H9 (cell line): ENCODE data around the gene MC1R. TPM values are rescaled to one million over a fixed set of nuclear protein-coding genes. Genes with fewer than 3 reads are reported as not detected.

Experiments
- DNase-seq: peaks from one replicate; pipeline ENCODE4 v3.0.0-alpha.2; 2017
- H2AFZ ChIP-seq: one replicate; pipeline ENCODE4 v1.6.1; 2013; ENCODE audit warnings: mild to moderate bottlenecking, low read length, control low read depth, moderate library complexity
- H2AK5ac ChIP-seq: 2 replicates; pipeline ENCODE4 v1.6.1; 2013; ENCODE audit warnings: low read length, control low read depth, mixed read lengths; ENCODE audit not compliant: insufficient read length
- H2BK120ac ChIP-seq: one replicate; pipeline ENCODE4 v1.6.1; 2013; ENCODE audit warnings: low read depth, mild to moderate bottlenecking, low read length, control low read depth, inconsistent platforms; ENCODE audit not compliant: poor library complexity, severe bottlenecking
- H2BK12ac ChIP-seq: 2 replicates; pipeline ENCODE4 v1.6.1; 2013; ENCODE audit warnings: low read length, control low read depth, mixed read lengths, low read depth; ENCODE audit not compliant: insufficient read length
- H2BK15ac ChIP-seq: 2 replicates; pipeline ENCODE4 v1.6.1; 2013; ENCODE audit warnings: low read depth, low read length, control low read depth
- H2BK20ac ChIP-seq: one replicate; pipeline ENCODE4 v1.6.1; 2013; ENCODE audit warnings: low read depth, mild to moderate bottlenecking, low read length, control low read depth, inconsistent platforms; ENCODE audit not compliant: poor library complexity, severe bottlenecking
- H2BK5ac ChIP-seq: 2 replicates; pipeline ENCODE4 v1.6.1; 2013; ENCODE audit warnings: low read length, control low read depth, mixed read lengths; ENCODE audit not compliant: insufficient read length
- H3K14ac ChIP-seq: 2 replicates; pipeline ENCODE4 v1.6.1; 2013; ENCODE audit warnings: low read length, control low read depth; ENCODE audit not compliant: insufficient read depth
- H3K18ac ChIP-seq: 2 replicates; pipeline ENCODE4 v1.6.1; 2013; ENCODE audit warnings: low read depth, mild to moderate bottlenecking, mixed read lengths, low read length, control low read depth; ENCODE audit not compliant: insufficient read length
- H3K23ac ChIP-seq: 2 replicates; pipeline ENCODE4 v1.6.1; 2013; ENCODE audit warnings: low read length, control low read depth, mixed read lengths, low read depth; ENCODE audit not compliant: insufficient read length
- H3K23me2 ChIP-seq: 2 replicates; pipeline ENCODE4 v1.6.1; 2013; ENCODE audit warnings: low read depth, mild to moderate bottlenecking, mixed read lengths, low read length, control low read depth; ENCODE audit not compliant: insufficient read length, poor library complexity, severe bottlenecking
- H3K27ac ChIP-seq: 2 replicates; pipeline ENCODE4 v1.5.1; 2013; ENCODE audit warnings: low read length, control low read depth, mixed read lengths, low read depth; ENCODE audit not compliant: insufficient read length
- H3K27me3 ChIP-seq: 2 replicates; pipeline ENCODE4 v1.6.1; 2013; ENCODE audit warnings: low read length, control low read depth, inconsistent platforms; ENCODE audit not compliant: insufficient read depth
- H3K4ac ChIP-seq: 2 replicates; pipeline ENCODE4 v1.6.1; 2013; ENCODE audit warnings: low read depth, mild to moderate bottlenecking, control low read depth, inconsistent platforms, low read length, moderate library complexity
- H3K4me1 ChIP-seq: 2 replicates; pipeline ENCODE4 v1.6.1; 2013; ENCODE audit warnings: low read length, control low read depth, inconsistent platforms; ENCODE audit not compliant: insufficient read depth
- H3K4me2 ChIP-seq: 2 replicates; pipeline ENCODE4 v1.6.1; 2013; ENCODE audit warnings: low read length, control low read depth, mixed read lengths; ENCODE audit not compliant: insufficient read length, insufficient read depth
- H3K56ac ChIP-seq: 2 replicates; pipeline ENCODE4 v1.6.1; 2013; ENCODE audit warnings: low read depth, mild to moderate bottlenecking, mixed read lengths, low read length, control low read depth; ENCODE audit not compliant: insufficient read length
- H3K79me1 ChIP-seq: 2 replicates; pipeline ENCODE4 v1.6.1; 2013; ENCODE audit warnings: low read depth, mild to moderate bottlenecking, moderate library complexity, low read length, control low read depth, inconsistent platforms; ENCODE audit not compliant: insufficient read depth, poor library complexity, severe bottlenecking
- H3K79me2 ChIP-seq: 2 replicates; pipeline ENCODE4 v1.6.1; 2013; ENCODE audit warnings: low read length, control low read depth, inconsistent platforms; ENCODE audit not compliant: insufficient read depth
- H3K9ac ChIP-seq: 2 replicates; pipeline ENCODE4 v1.6.1; 2013; ENCODE audit warnings: low read length, control low read depth, mixed read lengths; ENCODE audit not compliant: insufficient read length; ENCODE audit errors: extremely low read depth
- H3K9me3 ChIP-seq: one replicate; pipeline ENCODE4 v1.6.1; 2013; ENCODE audit warnings: low read depth, low read length, inconsistent platforms; ENCODE audit not compliant: control insufficient read depth
- H3T11ph ChIP-seq: one replicate; pipeline ENCODE4 v1.6.1; 2013; ENCODE audit warnings: mild to moderate bottlenecking, low read length, control low read depth, inconsistent platforms
- H4K20me1 ChIP-seq: one replicate; pipeline ENCODE4 v1.6.1; 2013; ENCODE audit not compliant: control insufficient read depth, insufficient read length, insufficient read depth
- H4K5ac ChIP-seq: 2 replicates; pipeline ENCODE4 v1.6.1; 2013; ENCODE audit warnings: low read depth, mild to moderate bottlenecking, mixed read lengths, low read length, control low read depth; ENCODE audit not compliant: insufficient read length
- H4K8ac ChIP-seq: replicated peaks from 2 replicates; pipeline ENCODE4 v1.6.1; 2013; ENCODE audit warnings: low read length, control low read depth, mixed read lengths, low read depth; ENCODE audit not compliant: insufficient read length
- H4K91ac ChIP-seq: 2 replicates; pipeline ENCODE4 v1.6.1; 2013; ENCODE audit warnings: low read depth, mild to moderate bottlenecking, moderate library complexity, mixed read lengths, low read length, control low read depth; ENCODE audit not compliant: insufficient read length
- H3K27ac Mint-ChIP-seq, 3 experiments: 2 replicates in 2 of 3; 3 replicates in 1 of 3; pipeline ENCODE4 v1.8.0; 2020 to 2021; ENCODE audit warnings: mixed read lengths in 3 of 3, mild to moderate bottlenecking in 1 of 3, moderate library complexity in 1 of 3
- H3K27me3 Mint-ChIP-seq: 2 replicates; pipeline ENCODE4 v1.8.0; 2021; ENCODE audit warnings: low read depth, mild to moderate bottlenecking, moderate library complexity, mixed read lengths
- H3K36me3 Mint-ChIP-seq, 3 experiments: 2 replicates in 2 of 3; 3 replicates in 1 of 3; pipeline ENCODE4 v1.8.0; 2020 to 2021; ENCODE audit warnings: low read depth in 3 of 3, mixed read lengths in 3 of 3; ENCODE audit not compliant: insufficient read depth in 1 of 3
- H3K4me1 Mint-ChIP-seq, 2 experiments: 2 replicates each; pipeline ENCODE4 v1.8.0; 2020; ENCODE audit warnings: mixed read lengths in 2 of 2
- H3K4me3 Mint-ChIP-seq, 2 experiments: 2 replicates in 1 of 2; 3 replicates in 1 of 2; pipeline ENCODE4 v1.8.0; 2020 to 2021; ENCODE audit warnings: mild to moderate bottlenecking in 2 of 2, mixed read lengths in 2 of 2, moderate library complexity in 1 of 2
- H3K9me3 Mint-ChIP-seq, 2 experiments: 2 replicates in 1 of 2; 3 replicates in 1 of 2; pipeline ENCODE4 v1.8.0; 2020; ENCODE audit warnings: mild to moderate bottlenecking in 2 of 2, mixed read lengths in 2 of 2, moderate library complexity in 1 of 2
- WGBS: extraction: QIAGEN DNeasy Blood & Tissue Kit; methylation state at CpG from one replicate; pipeline ENCODE4 v1.1.7; 2013; ENCODE audit warnings: missing lambda C conversion rate, low lambda C conversion rate, mixed read lengths; ENCODE audit not compliant: insufficient read length; ENCODE audit errors: extremely low coverage; 5-methylcytosine and 5-hydroxymethylcytosine counted together
- total RNA-seq: library from RNA; stranded (reverse); gene quantifications from 2 replicates; pipeline ENCODE4 v1.2.1, GENCODE V29; 2021
- TF ChIP-seq, protein P1 (sequence below): fragments of 200-600 bp; sonication (generic); conservative IDR thresholded peaks from 3 replicates; pipeline ENCODE4 v1.8.0; 2021; ENCODE audit warnings: antibody characterized with exemption, mild to moderate bottlenecking

Gene MC1R
- total RNA-seq, 1 experiment from 2014 or later: 4.7 TPM

DNA sequence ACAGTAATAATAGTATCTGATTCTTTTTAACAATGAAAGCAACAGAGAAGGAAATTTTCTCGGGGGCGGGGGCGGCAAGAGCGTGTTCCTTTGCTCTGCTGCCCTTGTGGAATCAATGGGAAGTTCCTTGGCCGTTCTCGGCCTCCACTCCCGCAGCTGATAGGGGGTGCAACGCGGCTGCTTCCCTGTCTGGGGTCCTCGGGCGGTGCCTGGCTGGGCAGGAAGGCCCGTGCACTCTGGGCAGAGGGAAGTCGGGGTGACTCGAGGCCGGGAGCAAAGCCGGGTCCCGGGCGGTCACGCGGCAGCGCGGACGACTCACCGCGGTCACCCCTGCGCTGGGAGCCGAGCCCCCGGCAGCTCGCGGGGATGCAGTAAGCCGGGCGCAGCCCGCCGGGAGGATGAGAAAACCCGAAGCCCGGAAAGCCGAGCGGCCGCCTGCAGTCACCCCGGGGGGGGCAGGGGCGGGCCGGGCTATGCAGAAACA, 7.0 kb downstream of the MC1R start:
- peaks cover 18% of the 10 kb centered on the region for H3K23me2 ChIP-seq

More for the DNA sequence above, 7.0 kb downstream of the MC1R start:
- no peak overlapping the region for H3K4ac ChIP-seq
- no peak overlapping the region for H2AK5ac ChIP-seq
- no peak overlapping the region for H2BK15ac ChIP-seq
- H3K23ac ChIP-seq: no peak overlapping the region
- no peak overlapping the region for H4K5ac ChIP-seq
- peak overlapping the region; percentile 62 for H3K4me2 ChIP-seq
- no peak for DNase-seq
- no peak overlapping the region for H3T11ph ChIP-seq
- peak overlapping the region; percentile 67 to 80 for H3K4me3 Mint-ChIP-seq
- H4K20me1 ChIP-seq: no peaks in the 10 kb centered on the region
- H3K79me1 ChIP-seq: peaks cover 3% of the 10 kb centered on the region
- no peak overlapping the region for H3K27ac Mint-ChIP-seq
- peaks cover 17 to 28% of the 10 kb centered on the region in 2 experiments for H3K4me1 Mint-ChIP-seq
- peaks cover 5% of the 10 kb centered on the region; the same call in 1 of the 2 replicates for H3K27me3 Mint-ChIP-seq
- no peak overlapping the region for H4K8ac ChIP-seq
- no peaks in the 10 kb centered on the region for H3K27me3 ChIP-seq
- no peaks in the 10 kb centered on the region; the same call in 1 of the 2 replicates for H3K4me1 ChIP-seq
- no peak overlapping the region for H2BK120ac ChIP-seq
- no peaks in the 10 kb centered on the region for H3K9me3 ChIP-seq
- no peak overlapping the region for H3K14ac ChIP-seq
- WGBS: no CpG with 5 or more reads among the region's 42 CpGs
- no peak overlapping the region for H2BK12ac ChIP-seq
- no peak overlapping the region for H3K56ac ChIP-seq
- H3K79me2 ChIP-seq: 0 out of 2 replicates have a peak, but pooled peaks cover 2% of the 10 kb centered on the region
- H2BK5ac ChIP-seq: no peak overlapping the region
- H3K18ac ChIP-seq: no peak overlapping the region
- H2AFZ ChIP-seq: no peak overlapping the region
- no peak overlapping the region for H3K9ac ChIP-seq
- TF ChIP-seq, protein P1, sequence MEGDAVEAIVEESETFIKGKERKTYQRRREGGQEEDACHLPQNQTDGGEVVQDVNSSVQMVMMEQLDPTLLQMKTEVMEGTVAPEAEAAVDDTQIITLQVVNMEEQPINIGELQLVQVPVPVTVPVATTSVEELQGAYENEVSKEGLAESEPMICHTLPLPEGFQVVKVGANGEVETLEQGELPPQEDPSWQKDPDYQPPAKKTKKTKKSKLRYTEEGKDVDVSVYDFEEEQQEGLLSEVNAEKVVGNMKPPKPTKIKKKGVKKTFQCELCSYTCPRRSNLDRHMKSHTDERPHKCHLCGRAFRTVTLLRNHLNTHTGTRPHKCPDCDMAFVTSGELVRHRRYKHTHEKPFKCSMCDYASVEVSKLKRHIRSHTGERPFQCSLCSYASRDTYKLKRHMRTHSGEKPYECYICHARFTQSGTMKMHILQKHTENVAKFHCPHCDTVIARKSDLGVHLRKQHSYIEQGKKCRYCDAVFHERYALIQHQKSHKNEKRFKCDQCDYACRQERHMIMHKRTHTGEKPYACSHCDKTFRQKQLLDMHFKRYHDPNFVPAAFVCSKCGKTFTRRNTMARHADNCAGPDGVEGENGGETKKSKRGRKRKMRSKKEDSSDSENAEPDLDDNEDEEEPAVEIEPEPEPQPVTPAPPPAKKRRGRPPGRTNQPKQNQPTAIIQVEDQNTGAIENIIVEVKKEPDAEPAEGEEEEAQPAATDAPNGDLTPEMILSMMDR: no peak; the same call in 2 of the 3 replicates
- peaks cover 3 to 15% (median 14%) of the 10 kb centered on the region in 3 experiments; a peak in 5 of 7 replicates for H3K36me3 Mint-ChIP-seq
- H3K27ac ChIP-seq: no peak overlapping the region
- no peak overlapping the region for H2BK20ac ChIP-seq
- no peak overlapping the region for H4K91ac ChIP-seq
- no peaks in the 10 kb centered on the region; a peak in 1 of 5 replicates for H3K9me3 Mint-ChIP-seq
